Keratinocyte (primary cell): Measurements from ENCODE around the gene GTF3C2. TPM values are rescaled to one million over a fixed set of nuclear protein-coding genes. Genes with fewer than 3 reads are reported as not detected.

Experiments used
- DNase-seq: peaks from one replicate; pipeline ENCODE4 v3.0.0-alpha.2; 2011; ENCODE audit warnings: low read depth, missing footprints, low spot score
- FAIRE-seq: peaks from 2 replicates; lab custom pipeline; 2011; peaks lifted over from hg19 to GRCh38; lab: Jason Lieb, UNC
- H2AFZ ChIP-seq: 2 replicates; pipeline ENCODE4 v1.6.0; 2012; ENCODE audit warnings: low read length, control low read depth, inconsistent platforms; ENCODE audit not compliant: control insufficient read depth
- H3K27ac ChIP-seq: 2 replicates; pipeline ENCODE4 v1.5.1; 2011; ENCODE audit warnings: low read length; ENCODE audit not compliant: control insufficient read depth, insufficient read depth
- H3K27me3 ChIP-seq: 3 replicates; pipeline ENCODE4 v1.6.0; 2011; ENCODE audit warnings: low read length; ENCODE audit not compliant: control insufficient read depth, insufficient read depth; ENCODE audit errors: extremely low read depth
- H3K36me3 ChIP-seq, 2 experiments: 2 replicates in 1 of 2; 3 replicates in 1 of 2; pipeline ENCODE4 v1.5.1; 2011; ENCODE audit warnings: low read length in 2 of 2, mild to moderate bottlenecking in 1 of 2; ENCODE audit not compliant: control insufficient read depth in 2 of 2, insufficient read depth in 2 of 2; ENCODE audit errors: extremely low read depth in 1 of 2
- H3K4me1 ChIP-seq: 3 replicates; pipeline ENCODE4 v1.5.1; 2011; ENCODE audit warnings: low read length; ENCODE audit not compliant: control insufficient read depth, insufficient read depth; ENCODE audit errors: extremely low read depth
- H3K4me2 ChIP-seq: 3 replicates; pipeline ENCODE4 v1.6.0; 2011; ENCODE audit warnings: low read depth, low read length; ENCODE audit not compliant: control insufficient read depth, insufficient read depth; ENCODE audit errors: extremely low read depth
- H3K4me3 ChIP-seq, 3 experiments: fragments of 200-600 bp in 1 of 3; sonication (generic) in 1 of 3; 2 replicates in 2 of 3; 3 replicates in 1 of 3; pipeline ENCODE4 v1.5.1; 2011 to 2016; ENCODE audit warnings: low read length in 3 of 3, mild to moderate bottlenecking in 3 of 3, control low read depth in 2 of 3, inconsistent platforms in 1 of 3, low read depth in 1 of 3, mixed read lengths in 1 of 3, mixed run types in 1 of 3, moderate library complexity in 1 of 3; ENCODE audit not compliant: control insufficient read depth in 2 of 3, insufficient read depth in 2 of 3; ENCODE audit errors: extremely low read depth in 1 of 3
- H3K79me2 ChIP-seq: 2 replicates; pipeline ENCODE4 v1.6.0; 2012; ENCODE audit warnings: low read length; ENCODE audit not compliant: control insufficient read depth, insufficient read depth
- H3K9ac ChIP-seq: 3 replicates; pipeline ENCODE4 v1.6.0; 2011; ENCODE audit warnings: low read length; ENCODE audit not compliant: control insufficient read depth, insufficient read depth; ENCODE audit errors: extremely low read depth
- H3K9me1 ChIP-seq: 3 replicates; pipeline ENCODE4 v1.6.0; 2011; ENCODE audit warnings: low read length; ENCODE audit not compliant: control insufficient read depth, insufficient read depth; ENCODE audit errors: extremely low read depth
- H3K9me3 ChIP-seq: 2 replicates; pipeline ENCODE4 v1.5.1; 2012; ENCODE audit warnings: low read depth, low read length; ENCODE audit not compliant: control insufficient read depth
- H4K20me1 ChIP-seq: 3 replicates; pipeline ENCODE4 v1.6.0; 2011; ENCODE audit warnings: low read length; ENCODE audit not compliant: control insufficient read depth, insufficient read depth; ENCODE audit errors: extremely low read depth
- EZH2 ChIP-seq: IDR thresholded peaks from one replicate; pipeline ENCODE4 v1.6.1; 2012; ENCODE audit warnings: inconsistent platforms, mild to moderate bottlenecking, low read length, moderate library complexity
- dilution Hi-C: fragments of 300-500 bp; cut with MboI; formaldehyde crosslinking; loops from one replicate; pipeline ENCODE4 v1.7.0; 2020; ENCODE audit warnings: low sequenced_read_pairs; ENCODE audit not compliant: extremely low pct_ligation_motif_present
- polyA plus RNA-seq, 5 experiments: library from polyadenylated mRNA; depleted of rRNA in 3 of 5; stranded (reverse) in 3 of 5; stranded (forward) in 1 of 5; unstranded in 1 of 5; fragments of >200 nt; gene quantifications; 1 replicate in 1 of 5; 2 replicates in 3 of 5; 3 replicates in 1 of 5; pipeline versions ENCODE4 v1.2.1 to v1.2.3, GENCODE V29; 2011 to 2012; ENCODE audit warnings: missing spikeins in 2 of 5, low read depth in 1 of 5, low replicate concordance in 1 of 5
- TF ChIP-seq, protein P1 (sequence below), 3 experiments: IDR thresholded peaks in 1 of 3; conservative IDR thresholded peaks in 1 of 3; optimal IDR thresholded peaks in 1 of 3; 2 replicates in 2 of 3; 3 replicates in 1 of 3; pipeline versions ENCODE3 to v1.5.1; 2011; ENCODE audit warnings: low read length in 3 of 3, mild to moderate bottlenecking in 3 of 3, moderate library complexity in 2 of 3, control low read depth in 1 of 3, inconsistent platforms in 1 of 3; ENCODE audit not compliant: insufficient read depth in 2 of 3; ENCODE audit errors: extremely low read depth in 1 of 3

GTF3C2 gene
- polyA plus RNA-seq, 1 donor (not counting 4 experiments of a cell fraction or from before 2014, with no cell fraction given): 53.4 TPM

DNA sequence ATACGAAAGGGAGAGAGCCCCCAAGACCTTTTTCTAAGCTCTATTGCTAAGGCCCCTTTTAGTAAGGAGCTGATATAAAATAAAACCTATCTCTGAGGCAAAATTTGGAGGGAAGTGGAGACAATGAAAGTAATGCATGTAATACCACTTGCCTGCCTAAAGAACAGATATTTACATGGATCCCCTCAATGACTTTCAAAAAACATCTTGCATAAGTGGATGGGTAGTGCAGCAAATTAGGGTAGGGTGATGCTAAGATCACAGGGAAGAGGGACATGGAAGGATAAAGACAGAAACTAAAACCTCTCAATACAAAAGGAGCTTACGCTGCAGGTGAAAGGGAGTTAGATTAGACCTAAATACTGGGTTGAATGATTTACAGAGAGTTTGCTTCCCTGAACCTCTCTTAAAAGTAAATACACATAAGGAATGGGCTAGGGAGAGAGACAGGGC lies 22.8 kb upstream of the GTF3C2 start:
- peaks cover 33% of the 10 kb centered on the region for H3K79me2 ChIP-seq
- peak overlapping the region; percentile 91 for H3K9ac ChIP-seq
- H3K9me3 ChIP-seq: no peaks in the 10 kb centered on the region
- H3K4me1 ChIP-seq: peaks cover 16% of the 10 kb centered on the region
- H3K27ac ChIP-seq: peak overlapping the region; percentile 86
- peak overlapping the region; percentile 75 to 94 (median 94) for H3K4me3 ChIP-seq
- H3K27me3 ChIP-seq: no peaks in the 10 kb centered on the region
- H3K4me2 ChIP-seq: peak overlapping the region; percentile 88
- H4K20me1 ChIP-seq: peaks cover 3% of the 10 kb centered on the region
- no peaks in the 10 kb centered on the region for H3K9me1 ChIP-seq
- no peak for DNase-seq
- H2AFZ ChIP-seq: no peak overlapping the region
- FAIRE-seq: no peak
- TF ChIP-seq, protein P1, sequence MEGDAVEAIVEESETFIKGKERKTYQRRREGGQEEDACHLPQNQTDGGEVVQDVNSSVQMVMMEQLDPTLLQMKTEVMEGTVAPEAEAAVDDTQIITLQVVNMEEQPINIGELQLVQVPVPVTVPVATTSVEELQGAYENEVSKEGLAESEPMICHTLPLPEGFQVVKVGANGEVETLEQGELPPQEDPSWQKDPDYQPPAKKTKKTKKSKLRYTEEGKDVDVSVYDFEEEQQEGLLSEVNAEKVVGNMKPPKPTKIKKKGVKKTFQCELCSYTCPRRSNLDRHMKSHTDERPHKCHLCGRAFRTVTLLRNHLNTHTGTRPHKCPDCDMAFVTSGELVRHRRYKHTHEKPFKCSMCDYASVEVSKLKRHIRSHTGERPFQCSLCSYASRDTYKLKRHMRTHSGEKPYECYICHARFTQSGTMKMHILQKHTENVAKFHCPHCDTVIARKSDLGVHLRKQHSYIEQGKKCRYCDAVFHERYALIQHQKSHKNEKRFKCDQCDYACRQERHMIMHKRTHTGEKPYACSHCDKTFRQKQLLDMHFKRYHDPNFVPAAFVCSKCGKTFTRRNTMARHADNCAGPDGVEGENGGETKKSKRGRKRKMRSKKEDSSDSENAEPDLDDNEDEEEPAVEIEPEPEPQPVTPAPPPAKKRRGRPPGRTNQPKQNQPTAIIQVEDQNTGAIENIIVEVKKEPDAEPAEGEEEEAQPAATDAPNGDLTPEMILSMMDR (optimal IDR thresholded peaks at IDR 0.05 in 1 of 3, IDR thresholded peaks at IDR 0.05 in 1 of 3, conservative IDR thresholded peaks at IDR 0.05 in 1 of 3; ENCODE audit: extremely low read depth in 1 of 3, insufficient read depth in 2 of 3, low read length in 3 of 3): no peak
- no peak for TF ChIP-seq EZH2
- dilution Hi-C loops: no loop called here
- H3K36me3 ChIP-seq: peaks cover 46 to 53% of the 10 kb centered on the region in 2 experiments

DNA sequence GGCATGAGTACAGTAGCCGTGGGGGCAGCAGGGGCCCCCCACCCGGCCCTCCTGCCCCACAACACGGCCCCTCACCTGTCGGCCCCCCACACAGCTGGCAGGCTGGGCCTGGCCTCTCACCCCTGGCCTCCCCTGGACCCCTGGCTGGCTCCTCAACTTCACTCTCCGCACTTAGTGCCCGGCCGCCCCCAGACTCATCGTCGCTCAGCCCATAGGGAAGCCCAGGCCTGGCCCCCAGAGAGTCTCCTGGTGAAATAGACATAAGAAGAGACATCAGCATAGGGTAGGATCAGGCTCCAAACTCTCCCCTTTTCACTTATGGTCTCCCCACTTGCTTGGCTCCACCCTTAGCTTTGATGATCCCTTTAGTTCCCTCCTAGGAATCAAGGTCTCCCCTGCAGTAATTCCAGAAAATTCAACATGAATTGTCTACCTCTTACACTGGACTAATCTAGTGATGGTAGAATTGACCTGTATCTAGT lies 22.3 kb upstream of the GTF3C2 start:
- Histone ChIP-seq H3K9me3 (no peaks in the 10 kb centered on the region), H3K9ac (no peak overlapping the region), H3K4me1 (peaks cover 16% of the 10 kb centered on the region), H3K27me3 (no peaks in the 10 kb centered on the region), H4K20me1 (peaks cover 3% of the 10 kb centered on the region), H3K4me2 (peak overlapping the region; percentile 88), H2AFZ (no peak overlapping the region), H3K27ac (no peak overlapping the region), H3K36me3 (peaks cover 47 to 55% of the 10 kb centered on the region in 2 experiments), H3K79me2 (peaks cover 36% of the 10 kb centered on the region), H3K9me1 (no peaks in the 10 kb centered on the region), H3K4me3 (no peak overlapping the region)
- DNase-seq: no peak
- FAIRE-seq: no peak
- TF ChIP-seq, protein P1 (optimal IDR thresholded peaks at IDR 0.05 in 1 of 3, IDR thresholded peaks at IDR 0.05 in 1 of 3, conservative IDR thresholded peaks at IDR 0.05 in 1 of 3; ENCODE audit: extremely low read depth in 1 of 3, insufficient read depth in 2 of 3, low read length in 3 of 3): no peak
- TF ChIP-seq EZH2: no peak
- dilution Hi-C loops: no loop called here
